ENCODE results near the gene GJB3. TPM values are rescaled to one million over a fixed set of nuclear protein-coding genes. Genes with fewer than 3 reads are reported as not detected.
"Not testable (repeated sequence)": the region's sequence is repeated elsewhere in the genome, so short reads cannot be mapped to it uniquely, and the experiment has no call there.

GJB3 gene
- total RNA-seq, 4 donors from 2014 or later = 1.0 to 4.7 TPM; not detected in 2

- Histone ChIP-seq H3K27me3 (no peaks in the 10 kb centered on the region), H3K4me1 (no peaks in the 10 kb centered on the region), H3K9me3 (no peaks in the 10 kb centered on the region), H3K27ac (no peak overlapping the region), H3K36me3 (no peaks in the 10 kb centered on the region), H3K4me3 (no peak overlapping the region)
- TF ChIP-seq POLR2A (IDR thresholded peaks at IDR 0.05) (no peak), CTCF (IDR thresholded peaks at IDR 0.05) (no peak)
- no peak for DNase-seq
- intact Hi-C loops (cut with DNase I; ENCODE audit: low total_unique reads) = no loop called here
These were observed 35.8 kb downstream of the GJB3 start for GRCh38 chr1:34816778-34817177.

GRCh38 chr1:34818862-34819261 lies 37.8 kb downstream of the GJB3 start:
- H3K4me3 ChIP-seq; H3K36me3 ChIP-seq; H3K27ac ChIP-seq; H3K27me3 ChIP-seq; intact Hi-C loops (cut with DNase I; ENCODE audit: low total_unique reads); H3K4me1 ChIP-seq; DNase-seq; H3K9me3 ChIP-seq: not testable (repeated sequence)

GRCh38 chr1:34822202-34822601 lies 41.2 kb downstream of the GJB3 start:
- DNase-seq = no peak
- no peaks in the 10 kb centered on the region for H3K27me3 ChIP-seq
- no peaks in the 10 kb centered on the region for H3K4me1 ChIP-seq
- no peak overlapping the region for H3K27ac ChIP-seq
- intact Hi-C loops (cut with DNase I; ENCODE audit: low total_unique reads) = no loop called here
- TF ChIP-seq POLR2A (IDR thresholded peaks at IDR 0.05) (no peak), CTCF (IDR thresholded peaks at IDR 0.05) (no peak)
- H3K36me3 ChIP-seq = no peaks in the 10 kb centered on the region
- no peak overlapping the region for H3K4me3 ChIP-seq
- H3K9me3 ChIP-seq = no peaks in the 10 kb centered on the region

- Histone ChIP-seq H3K36me3 (no peaks in the 10 kb centered on the region), H3K4me3 (no peak overlapping the region), H3K27ac (no peak overlapping the region), H3K4me1 (no peaks in the 10 kb centered on the region), H3K9me3 (no peaks in the 10 kb centered on the region), H3K27me3 (no peaks in the 10 kb centered on the region)
- TF ChIP-seq POLR2A (IDR thresholded peaks at IDR 0.05) (no peak), CTCF (IDR thresholded peaks at IDR 0.05) (no peak)
- no peak for DNase-seq
- intact Hi-C loops (cut with DNase I; ENCODE audit: low total_unique reads) = no loop called here
These were observed 43.9 kb downstream of the GJB3 start for GRCh38 chr1:34824817-34825454.

- no peak overlapping the region for H3K27ac ChIP-seq
These were observed 44.6 kb downstream of the GJB3 start for GRCh38 chr1:34825455-34826091.

More at GRCh38 chr1:34825455-34826091, 44.6 kb downstream of the GJB3 start:
- Histone ChIP-seq H3K4me3 (no peak overlapping the region), H3K27me3 (no peaks in the 10 kb centered on the region), H3K4me1 (no peaks in the 10 kb centered on the region), H3K36me3 (no peaks in the 10 kb centered on the region), H3K9me3 (no peaks in the 10 kb centered on the region)
- TF ChIP-seq CTCF (IDR thresholded peaks at IDR 0.05) = no peak
- no peak for TF ChIP-seq POLR2A (IDR thresholded peaks at IDR 0.05)
- DNase-seq = no peak
- intact Hi-C loops (cut with DNase I; ENCODE audit: low total_unique reads) = no loop called here
